SJCRH30 (cell line): ENCODE results near the gene ARMS2. TPM values are rescaled to one million over a fixed set of nuclear protein-coding genes. Genes with fewer than 3 reads are reported as not detected.

Experiments used
- DNase-seq, 2 experiments: peaks; one replicate each; pipeline ENCODE4 v3.0.0-alpha.2; 2015 to 2020
- H3K27ac ChIP-seq: fragments of 250-450 bp; sonication (Bioruptor Pico); 2 replicates; pipeline ENCODE4 v1.5.1; 2020; ENCODE audit warnings: mild to moderate bottlenecking, moderate library complexity
- H3K27me3 ChIP-seq: fragments of 250-450 bp; sonication (Bioruptor Pico); 2 replicates; pipeline ENCODE4 v1.5.1; 2020; ENCODE audit warnings: mild to moderate bottlenecking, moderate library complexity
- H3K36me3 ChIP-seq: fragments of 250-450 bp; sonication (Bioruptor Pico); 2 replicates; pipeline ENCODE4 v1.5.1; 2020; ENCODE audit warnings: mild to moderate bottlenecking, moderate library complexity
- H3K4me1 ChIP-seq: fragments of 250-450 bp; sonication (Bioruptor Pico); 2 replicates; pipeline ENCODE4 v1.5.1; 2020; ENCODE audit warnings: mild to moderate bottlenecking, moderate library complexity
- H3K4me3 ChIP-seq: fragments of 250-450 bp; sonication (Bioruptor Pico); 2 replicates; pipeline ENCODE4 v1.5.1; 2020; ENCODE audit warnings: mild to moderate bottlenecking, moderate library complexity
- H3K9me3 ChIP-seq: fragments of 250-450 bp; sonication (Bioruptor Pico); replicated peaks from 2 replicates; pipeline ENCODE4 v1.5.1; 2020; ENCODE audit warnings: mild to moderate bottlenecking, moderate library complexity
- total RNA-seq: library from RNA; depleted of rRNA; stranded (reverse); fragments of >200 nt; shearing (Covaris generic); gene quantifications from 2 replicates; pipeline ENCODE4 v1.2.3, GENCODE V29; 2014; rRNA removed

The ARMS2 gene
- not detected in 2 replicates for total RNA-seq

GRCh38 chr10:122454603-122455080, at the start of gene ARMS2:
TSS of gene ARMS2 (plus strand) at chr10:122454653. CDS start at chr10:122454728, 75 bp downstream.
- Histone ChIP-seq H3K27me3 (no peaks in the 10 kb centered on the region), H3K9me3 (no peaks in the 10 kb centered on the region)

DNA sequence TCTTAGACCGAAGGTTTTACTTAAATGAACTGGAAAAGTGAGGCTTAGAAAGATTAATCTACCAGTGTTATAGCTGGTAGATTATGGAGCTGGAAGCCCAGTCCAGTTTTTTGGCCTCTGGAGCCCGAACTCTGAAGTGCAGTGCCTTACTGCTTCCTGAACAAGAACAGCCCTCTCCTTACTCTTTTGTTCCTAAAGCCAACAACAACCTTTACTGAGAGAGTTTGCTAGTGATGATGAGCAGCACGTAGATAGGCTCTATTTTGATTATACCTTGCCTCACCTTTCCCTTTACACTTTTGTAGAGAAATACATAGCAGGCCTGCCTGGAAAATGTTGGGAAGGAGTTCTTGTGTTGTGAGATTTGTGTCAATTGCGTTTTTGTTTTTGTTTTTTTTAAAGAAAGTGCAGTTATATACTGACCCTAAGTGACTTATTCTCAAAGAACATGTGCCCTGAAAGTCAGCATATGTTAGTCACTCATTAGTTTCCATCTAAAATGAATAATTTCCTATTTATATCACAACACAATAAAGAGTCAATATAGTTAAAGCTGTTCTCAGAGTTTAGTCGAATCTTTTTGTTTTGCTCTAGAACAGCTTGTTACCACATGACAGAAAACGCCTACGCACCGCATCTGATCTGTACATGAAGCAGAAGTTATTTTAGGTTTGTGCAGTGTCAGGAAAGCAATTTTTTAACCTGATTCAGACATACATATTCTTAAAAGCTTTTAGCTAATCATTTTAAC, 46.9 kb upstream of the ARMS2 start:
- Histone ChIP-seq H3K27ac (no peak overlapping the region), H3K27me3 (no peaks in the 10 kb centered on the region), H3K4me3 (no peak overlapping the region), H3K9me3 (no peaks in the 10 kb centered on the region), H3K4me1 (no peaks in the 10 kb centered on the region), H3K36me3 (no peaks in the 10 kb centered on the region)
- DNase-seq, result no peak

More at GRCh38 chr10:122454603-122455080, at the start of gene ARMS2:
- no peaks in the 10 kb centered on the region for H3K36me3 ChIP-seq
- DNase-seq, result no peak
- H3K4me3 ChIP-seq, result no peak within 1 kb of the TSS
- no peak within 1 kb of the TSS for H3K27ac ChIP-seq
- H3K4me1 ChIP-seq, result peaks cover 5% of the 10 kb centered on the region; the same call in 1 of the 2 replicates

DNA sequence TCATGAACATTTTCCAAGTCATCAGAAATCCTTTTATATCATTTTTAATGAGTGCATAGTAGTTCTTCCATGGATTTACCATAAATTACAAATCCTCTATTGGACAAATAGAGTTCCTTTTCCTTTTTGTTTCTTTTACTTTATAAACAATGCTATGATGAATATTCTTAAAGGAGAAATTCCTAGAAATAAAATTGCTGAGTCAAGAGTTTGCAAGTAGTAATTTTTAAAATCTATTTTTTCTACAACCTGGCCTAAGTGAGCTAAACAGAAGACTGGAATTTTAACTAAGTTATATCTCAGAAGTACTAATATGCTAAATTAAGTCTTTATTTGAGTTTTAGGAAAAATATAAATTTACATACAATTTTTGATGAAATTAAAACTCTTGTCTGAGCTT, 41.1 kb upstream of the ARMS2 start:
- no peak for DNase-seq
- no peak overlapping the region for H3K4me3 ChIP-seq
- H3K36me3 ChIP-seq, result peaks cover 11% of the 10 kb centered on the region; the same call in 1 of the 2 replicates

GRCh38 chr10:122417667-122418066, 36.8 kb upstream of the ARMS2 start:
- no peaks in the 10 kb centered on the region for H3K9me3 ChIP-seq
- DNase-seq, result no peak
- H3K4me3 ChIP-seq, result no peak overlapping the region
- H3K27ac ChIP-seq, result no peak overlapping the region
- H3K36me3 ChIP-seq, result peaks cover 15% of the 10 kb centered on the region; the same call in 1 of the 2 replicates
- no peaks in the 10 kb centered on the region for H3K4me1 ChIP-seq
- H3K27me3 ChIP-seq, result no peaks in the 10 kb centered on the region

More for the DNA sequence above, 41.1 kb upstream of the ARMS2 start:
- H3K27ac ChIP-seq, result no peak overlapping the region
- H3K9me3 ChIP-seq, result no peaks in the 10 kb centered on the region
- no peaks in the 10 kb centered on the region for H3K4me1 ChIP-seq
- no peaks in the 10 kb centered on the region for H3K27me3 ChIP-seq

GRCh38 chr10:122419016-122419415, 35.4 kb upstream of the ARMS2 start:
- Histone ChIP-seq H3K36me3 (peaks cover 15% of the 10 kb centered on the region; the same call in 1 of the 2 replicates), H3K27me3 (no peaks in the 10 kb centered on the region), H3K4me3 (no peak overlapping the region), H3K4me1 (no peaks in the 10 kb centered on the region), H3K9me3 (no peaks in the 10 kb centered on the region), H3K27ac (no peak overlapping the region)
- DNase-seq, result no peak

DNA sequence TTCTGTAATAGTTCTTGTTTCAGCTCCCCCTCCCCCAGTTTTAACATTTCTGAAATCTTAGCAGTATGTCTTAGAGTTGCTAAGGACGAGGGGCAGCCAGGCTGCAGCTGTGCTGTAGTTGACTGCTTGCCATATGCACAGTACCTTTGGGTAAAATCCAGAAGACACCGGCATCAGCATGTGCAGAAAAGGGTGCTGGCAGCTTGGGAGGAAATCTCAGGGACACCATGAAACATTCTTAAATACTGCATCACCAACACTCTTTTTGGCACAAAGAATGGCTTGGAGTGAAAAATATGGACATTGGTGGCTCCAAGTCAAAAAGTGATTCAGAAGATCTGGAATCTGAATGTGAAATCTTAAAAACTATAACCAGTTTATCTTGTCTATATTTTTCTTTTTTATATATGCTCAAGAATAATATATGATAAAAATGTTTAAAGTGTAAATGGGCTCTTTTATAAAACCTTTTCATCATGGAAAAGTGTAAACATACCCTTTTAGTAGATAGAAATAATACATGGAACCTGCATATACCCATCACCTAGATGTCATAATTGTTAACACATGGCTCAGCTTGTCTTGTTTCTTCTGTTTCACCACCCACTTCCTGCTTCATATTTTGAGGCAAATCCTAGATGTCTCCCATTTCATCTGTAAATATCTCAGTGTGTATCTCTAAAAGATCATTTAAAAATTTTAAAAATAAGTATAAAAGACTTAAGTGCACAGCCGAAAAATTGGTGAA, 34.4 kb upstream of the ARMS2 start:
- no peak overlapping the region for H3K27ac ChIP-seq
- no peaks in the 10 kb centered on the region for H3K9me3 ChIP-seq
- no peak overlapping the region for H3K4me3 ChIP-seq
- H3K27me3 ChIP-seq, result no peaks in the 10 kb centered on the region
- no peaks in the 10 kb centered on the region for H3K4me1 ChIP-seq
- H3K36me3 ChIP-seq, result peaks cover 14% of the 10 kb centered on the region; the same call in 1 of the 2 replicates
- no peak for DNase-seq

- H3K9me3 ChIP-seq, result no peaks in the 10 kb centered on the region
- DNase-seq, result no peak
- H3K27ac ChIP-seq, result no peak overlapping the region
- peaks cover 13% of the 10 kb centered on the region; the same call in 1 of the 2 replicates for H3K36me3 ChIP-seq
- no peaks in the 10 kb centered on the region for H3K4me1 ChIP-seq
- no peak overlapping the region for H3K4me3 ChIP-seq
- H3K27me3 ChIP-seq, result no peaks in the 10 kb centered on the region
These were observed 33.8 kb upstream of the ARMS2 start for GRCh38 chr10:122420624-122421007.

DNA sequence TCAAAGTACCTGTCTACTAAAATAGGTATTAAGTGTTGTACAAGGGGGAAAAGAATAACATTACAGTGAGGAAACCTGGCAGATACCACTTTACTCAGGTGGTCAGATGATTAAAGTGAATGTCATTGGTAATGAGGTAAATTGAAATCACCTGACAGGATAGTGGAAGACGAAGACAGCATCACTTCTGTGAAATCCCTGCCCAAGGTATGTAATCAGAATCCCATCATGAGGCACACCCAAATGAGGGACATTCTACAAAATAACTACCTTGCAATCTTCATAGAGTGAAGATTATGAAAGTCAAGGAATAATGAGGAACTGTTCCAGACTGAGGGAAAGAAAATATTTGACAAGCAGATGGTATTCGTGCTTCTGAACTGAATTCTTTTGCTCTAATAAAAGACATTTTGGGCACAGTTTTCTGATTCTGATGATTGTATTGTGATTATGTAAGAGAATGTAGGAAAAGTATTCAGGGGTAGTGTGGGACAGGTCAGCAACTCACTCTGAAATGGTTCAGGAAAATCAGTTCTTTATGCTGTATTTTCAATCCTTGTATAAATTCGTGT, 33.3 kb upstream of the ARMS2 start:
- no peak overlapping the region for H3K4me3 ChIP-seq
- H3K27me3 ChIP-seq, result no peaks in the 10 kb centered on the region
- DNase-seq, result no peak
- no peak overlapping the region for H3K27ac ChIP-seq
- H3K4me1 ChIP-seq, result no peaks in the 10 kb centered on the region
- peaks cover 9% of the 10 kb centered on the region; the same call in 1 of the 2 replicates for H3K36me3 ChIP-seq
- no peaks in the 10 kb centered on the region for H3K9me3 ChIP-seq

DNA sequence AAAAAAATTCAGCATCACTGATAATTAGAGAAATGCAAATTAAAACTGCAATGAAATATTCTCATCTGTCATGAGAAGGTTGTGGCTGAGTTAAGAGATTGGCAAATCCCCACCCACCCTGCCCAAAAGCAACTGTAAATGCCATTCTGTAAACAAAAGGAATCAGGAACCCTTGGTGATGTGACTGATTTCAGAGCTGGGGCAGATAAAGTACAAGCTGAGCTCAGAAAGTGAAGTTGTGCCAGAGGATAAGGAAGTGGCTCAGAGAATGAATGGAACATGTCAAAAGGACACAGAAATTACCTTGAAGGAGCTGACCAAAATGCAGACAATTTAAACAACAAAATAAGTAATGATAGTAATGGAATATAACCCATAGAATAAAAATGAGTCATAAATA, 32.7 kb upstream of the ARMS2 start:
- no peak for DNase-seq
- Histone ChIP-seq H3K4me1 (no peaks in the 10 kb centered on the region), H3K36me3 (peaks cover 9% of the 10 kb centered on the region; the same call in 1 of the 2 replicates), H3K27me3 (no peaks in the 10 kb centered on the region), H3K27ac (no peak overlapping the region), H3K9me3 (no peaks in the 10 kb centered on the region), H3K4me3 (no peak overlapping the region)

DNA sequence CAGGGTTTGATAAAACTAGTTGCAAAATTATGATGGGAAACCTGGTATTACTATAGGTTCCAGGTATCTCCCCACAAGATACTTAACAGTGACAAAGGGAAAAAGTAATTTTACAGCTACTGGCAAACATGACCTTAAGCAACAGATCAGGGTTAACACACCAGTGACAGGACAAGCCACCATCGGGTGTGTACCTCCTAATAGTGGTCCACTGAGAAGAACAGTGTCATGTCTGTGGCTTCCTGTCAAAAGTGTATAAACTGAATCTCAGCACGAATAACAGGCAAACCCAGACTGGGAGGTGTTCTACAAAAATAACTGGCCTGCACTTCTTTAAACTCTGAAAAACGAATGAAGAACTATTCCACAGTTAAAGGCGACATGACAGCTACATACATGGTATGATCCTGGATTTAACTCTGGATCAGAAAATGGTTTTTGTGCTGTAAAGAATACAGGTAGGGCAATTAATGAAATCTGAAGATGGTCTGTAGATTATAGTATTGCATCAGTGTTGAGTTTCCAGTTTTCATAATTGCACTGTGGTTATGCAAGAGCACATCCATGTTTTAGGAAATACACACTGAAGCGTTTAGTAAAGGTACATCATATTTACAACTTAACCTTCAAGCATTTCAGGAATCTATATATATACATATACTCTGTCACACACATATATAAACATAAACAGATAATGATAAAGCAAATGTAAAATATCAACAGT, 32.0 kb upstream of the ARMS2 start:
- Histone ChIP-seq H3K27me3 (no peaks in the 10 kb centered on the region), H3K4me3 (no peak overlapping the region), H3K27ac (no peak overlapping the region), H3K9me3 (no peaks in the 10 kb centered on the region), H3K36me3 (peaks cover 9% of the 10 kb centered on the region; the same call in 1 of the 2 replicates), H3K4me1 (no peaks in the 10 kb centered on the region)
- no peak for DNase-seq

DNA sequence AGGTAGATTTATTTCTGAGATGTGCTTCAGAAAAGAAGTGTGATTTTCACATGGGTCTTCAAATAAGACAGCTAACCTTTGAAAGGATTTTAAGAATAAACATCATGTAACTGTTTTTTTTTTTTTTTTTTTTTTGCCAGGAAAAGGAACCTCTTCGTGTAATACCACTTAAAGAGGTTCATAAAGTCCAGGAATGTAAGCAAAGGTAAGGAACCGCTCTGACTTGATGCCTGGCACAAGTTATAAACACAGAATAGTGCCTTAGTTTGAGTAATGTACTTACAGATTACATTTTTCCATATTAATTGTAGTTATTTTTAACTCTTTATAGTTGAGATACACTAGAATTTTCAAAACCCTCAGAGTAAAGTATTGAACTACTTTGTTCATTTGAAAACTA, 30.4 kb upstream of the ARMS2 start:
- no peak overlapping the region for H3K4me3 ChIP-seq
- H3K4me1 ChIP-seq, result no peaks in the 10 kb centered on the region
- peaks cover 9% of the 10 kb centered on the region; the same call in 1 of the 2 replicates for H3K36me3 ChIP-seq
- H3K9me3 ChIP-seq, result no peaks in the 10 kb centered on the region
- no peak overlapping the region for H3K27ac ChIP-seq
- no peaks in the 10 kb centered on the region for H3K27me3 ChIP-seq
- no peak for DNase-seq

GRCh38 chr10:122426829-122427228, 27.6 kb upstream of the ARMS2 start:
- Histone ChIP-seq H3K4me1 (no peaks in the 10 kb centered on the region), H3K9me3 (no peaks in the 10 kb centered on the region), H3K36me3 (peaks cover 7% of the 10 kb centered on the region; the same call in 1 of the 2 replicates), H3K4me3 (no peak overlapping the region), H3K27me3 (no peaks in the 10 kb centered on the region), H3K27ac (no peak overlapping the region)
- no peak for DNase-seq

- Histone ChIP-seq H3K4me1 (no peaks in the 10 kb centered on the region), H3K4me3 (no peak overlapping the region), H3K9me3 (no peaks in the 10 kb centered on the region), H3K27me3 (no peaks in the 10 kb centered on the region), H3K27ac (no peak overlapping the region), H3K36me3 (peaks cover 7% of the 10 kb centered on the region; the same call in 1 of the 2 replicates)
- no peak for DNase-seq
These were observed 27.2 kb upstream of the ARMS2 start for GRCh38 chr10:122427280-122427679.

DNA sequence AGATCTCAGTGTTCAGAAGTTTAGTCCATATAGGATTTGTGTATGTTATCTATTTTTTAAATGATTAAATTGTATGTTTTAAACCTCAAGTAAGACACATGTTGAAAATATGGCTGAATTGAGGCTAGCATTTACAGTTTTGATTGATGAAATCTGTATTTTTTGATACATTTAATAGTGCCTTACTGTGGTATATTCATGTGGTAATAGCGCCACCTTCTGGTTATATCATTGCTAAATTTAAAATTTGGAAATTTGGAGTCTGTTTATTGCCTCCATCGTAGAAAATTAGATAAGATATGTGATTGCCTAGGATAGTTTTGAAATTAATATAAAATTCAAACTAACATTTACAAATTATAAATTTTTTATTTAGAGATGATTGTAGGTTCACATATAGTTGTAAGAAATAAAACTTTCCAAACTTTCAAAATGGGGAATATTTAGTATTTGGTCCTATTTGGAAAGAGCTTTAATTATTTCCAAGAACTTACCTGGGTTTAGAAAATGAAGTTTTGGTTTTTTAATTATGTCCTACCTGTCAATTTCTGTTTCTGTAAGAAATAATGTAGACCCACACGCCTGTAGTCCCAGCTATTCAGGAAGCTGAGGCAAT, 19.1 kb upstream of the ARMS2 start:
- Histone ChIP-seq H3K9me3 (peaks cover 4% of the 10 kb centered on the region; the same call in 1 of the 2 replicates), H3K27ac (no peak overlapping the region), H3K4me3 (no peak overlapping the region), H3K36me3 (no peaks in the 10 kb centered on the region), H3K27me3 (no peaks in the 10 kb centered on the region), H3K4me1 (no peaks in the 10 kb centered on the region)
- peak in 1 of 2 experiments; percentile 66 for DNase-seq
